G401.6 (cell line): ENCODE results near the gene NPIPA3.
"Not testable (repeated sequence)": the region's sequence is repeated elsewhere in the genome, so short reads cannot be mapped to it uniquely, and the experiment has no call there.

Experiments
- FAIRE-seq: peaks from 2 replicates; lab custom pipeline; 2012; peaks lifted over from hg19 to GRCh38; lab: Jason Lieb, UNC

Gene NPIPA3

DNA sequence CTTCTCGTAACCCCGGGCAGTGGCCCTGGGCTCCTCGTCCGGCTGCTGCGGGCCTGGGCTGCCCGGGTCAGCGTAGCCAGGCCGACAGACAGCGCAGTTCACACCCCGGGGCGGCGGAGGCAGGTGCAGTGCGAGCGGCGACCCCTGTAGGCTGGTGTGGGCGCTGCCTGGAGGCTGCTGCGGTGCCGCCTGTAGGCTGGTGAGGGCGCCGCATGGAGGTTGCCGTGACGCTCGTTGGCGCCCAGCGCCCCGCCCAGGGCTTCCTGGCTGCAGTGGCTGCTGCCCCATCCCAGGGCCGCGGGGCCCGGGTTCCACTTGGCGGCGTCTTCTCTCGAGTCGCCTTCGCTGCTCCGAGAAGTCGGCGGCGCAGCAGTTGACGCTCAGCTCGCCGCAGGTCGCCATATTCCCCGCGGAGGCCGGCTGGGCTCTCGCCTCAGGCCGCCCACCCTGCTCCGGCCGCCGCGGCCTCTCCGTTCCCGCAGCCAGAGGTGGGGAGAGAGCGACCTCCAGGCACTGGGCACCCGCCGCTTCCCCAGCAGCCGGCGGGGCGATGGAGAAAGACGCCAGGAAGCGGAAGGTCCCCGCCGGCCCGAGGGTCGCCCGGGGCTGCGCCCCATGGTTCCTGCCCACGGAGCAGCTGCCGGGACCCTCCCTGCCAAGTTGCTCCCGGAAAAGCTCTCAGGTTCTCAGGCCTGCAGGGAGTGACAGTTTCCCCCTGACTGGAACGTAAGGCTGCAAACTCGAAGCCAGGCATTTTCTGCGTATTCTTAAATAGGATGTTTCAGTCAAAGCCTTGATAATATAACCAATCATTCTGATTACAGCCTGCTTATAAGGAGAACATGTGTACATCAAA, at the start of gene NPIPA3:
Gene NPIPA3, plus strand, starts transcription at position 256 of the 856 bp plus-strand sequence. CDS start 5,533 bp downstream, outside the sequence.
- not testable (repeated sequence) for FAIRE-seq

- no peak for FAIRE-seq
These were observed 45.1 kb upstream of the NPIPA3 start for GRCh38 chr16:14658063-14658462.

DNA sequence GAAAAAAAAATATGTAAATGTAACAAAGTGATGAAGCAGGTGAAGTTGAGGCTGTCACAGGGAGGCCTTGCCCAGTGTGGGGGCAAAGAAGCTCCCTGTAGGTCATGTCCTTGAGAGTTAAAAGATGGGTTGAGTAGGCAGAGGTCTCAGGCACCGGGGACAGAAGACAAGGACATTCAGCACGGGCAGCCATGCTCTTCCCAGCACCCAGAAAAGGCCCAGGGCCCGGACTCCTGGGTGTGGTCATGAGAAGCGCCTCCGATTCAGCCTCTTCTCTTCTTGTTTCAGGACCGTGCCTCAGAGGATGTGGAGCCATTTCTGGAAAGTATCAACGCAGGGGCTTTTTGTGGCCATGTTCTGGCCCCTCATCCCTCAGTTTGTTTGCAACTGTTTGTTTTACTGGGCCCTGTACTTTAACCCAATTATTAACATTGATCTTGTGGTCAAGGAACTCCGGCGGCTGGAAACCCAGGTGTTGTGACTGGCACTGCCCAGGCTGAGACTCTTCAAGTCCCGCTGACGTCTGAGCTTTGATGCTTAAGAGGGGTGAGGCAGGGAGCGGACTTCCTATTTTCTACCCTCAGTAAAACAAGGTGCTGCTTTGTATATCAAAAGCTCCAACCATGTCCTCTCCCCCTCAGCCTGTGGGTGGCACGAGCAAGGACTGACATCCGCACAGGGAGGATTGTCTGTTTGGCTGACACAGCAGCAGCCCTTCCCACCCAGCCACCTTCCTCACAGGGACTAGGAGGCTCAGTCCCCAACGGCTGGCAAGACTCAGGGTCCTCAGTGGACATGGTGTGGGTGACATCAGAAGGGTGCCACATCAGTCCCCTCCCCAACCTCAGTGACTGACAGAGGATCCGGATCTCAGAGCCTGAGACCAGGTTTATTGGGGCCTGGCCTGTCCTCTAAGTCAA, 35.6 kb upstream of the NPIPA3 start:
- FAIRE-seq, result no peak

DNA sequence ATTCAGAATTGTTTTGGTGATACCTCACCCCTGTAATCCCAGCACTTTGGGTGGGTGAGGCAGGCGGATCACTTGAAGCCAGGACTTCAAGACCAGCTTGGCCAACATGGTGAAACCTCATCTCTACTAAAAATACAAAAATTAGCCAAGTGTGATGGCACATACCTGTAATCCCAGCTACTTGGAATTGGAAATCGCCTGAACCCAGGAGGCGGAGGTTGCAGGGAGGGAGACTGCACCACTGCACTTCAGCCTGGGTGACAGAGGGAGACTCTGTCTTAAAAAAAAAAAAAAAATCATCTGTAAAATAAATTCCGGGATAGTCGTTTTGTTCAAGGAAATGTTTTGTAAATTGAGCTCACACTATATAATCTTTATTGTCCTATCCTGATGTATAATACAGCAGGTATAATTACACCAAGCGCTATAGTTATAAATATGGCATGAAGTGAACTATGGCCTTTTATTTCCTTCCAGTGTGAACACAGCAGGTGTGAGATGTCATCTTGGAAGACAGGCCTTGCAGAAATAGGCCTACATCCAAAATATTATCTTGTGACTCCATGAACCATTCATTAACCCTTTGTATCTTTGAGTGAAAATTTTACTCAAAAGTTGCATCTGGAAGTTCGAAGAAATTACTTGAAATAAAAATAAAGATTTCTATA, 34.5 kb upstream of the NPIPA3 start:
- no peak for FAIRE-seq

DNA sequence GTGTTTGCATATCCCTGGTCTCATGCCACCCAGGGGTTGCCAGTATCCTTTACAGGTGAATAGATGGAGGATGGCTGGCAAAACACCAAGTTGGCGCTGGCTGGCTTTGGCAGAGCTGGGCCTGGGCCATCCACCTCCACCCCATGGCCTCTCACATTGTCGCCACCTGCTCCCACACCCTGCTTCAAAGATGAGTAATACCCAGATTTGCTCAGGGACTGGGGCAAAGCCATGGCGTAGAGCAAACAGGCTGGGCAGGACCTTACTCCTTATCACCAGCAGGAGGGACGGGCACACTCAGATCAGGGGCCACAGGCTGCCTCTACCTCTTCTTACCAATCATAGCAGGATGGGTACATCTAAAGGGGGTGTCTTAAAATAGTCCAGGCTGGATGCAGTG, 33.4 kb upstream of the NPIPA3 start:
- FAIRE-seq, result no peak

GRCh38 chr16:14672403-14672971, 30.7 kb upstream of the NPIPA3 start:
- no peak for FAIRE-seq

DNA sequence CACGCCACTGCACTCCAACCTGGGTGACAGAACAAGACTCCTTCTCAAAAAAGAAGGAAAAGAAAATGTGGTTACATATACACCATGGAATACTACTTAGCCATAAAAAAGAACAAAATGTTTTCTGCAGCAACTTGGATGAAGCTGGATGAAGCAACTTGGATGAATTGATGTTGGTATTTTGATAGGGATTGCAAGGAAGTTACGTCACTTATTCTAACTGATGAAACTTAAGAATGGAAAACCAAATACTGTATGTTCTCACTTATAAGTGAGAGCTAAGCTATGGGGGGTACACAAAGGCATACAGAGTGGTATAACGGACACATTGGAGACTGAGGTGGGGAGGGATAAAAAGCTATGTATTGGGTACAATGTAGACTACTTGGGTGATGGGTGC, 26.6 kb upstream of the NPIPA3 start:
- FAIRE-seq, result no peak

- FAIRE-seq, result no peak
These were observed 25.6 kb upstream of the NPIPA3 start for GRCh38 chr16:14677627-14678026.

DNA sequence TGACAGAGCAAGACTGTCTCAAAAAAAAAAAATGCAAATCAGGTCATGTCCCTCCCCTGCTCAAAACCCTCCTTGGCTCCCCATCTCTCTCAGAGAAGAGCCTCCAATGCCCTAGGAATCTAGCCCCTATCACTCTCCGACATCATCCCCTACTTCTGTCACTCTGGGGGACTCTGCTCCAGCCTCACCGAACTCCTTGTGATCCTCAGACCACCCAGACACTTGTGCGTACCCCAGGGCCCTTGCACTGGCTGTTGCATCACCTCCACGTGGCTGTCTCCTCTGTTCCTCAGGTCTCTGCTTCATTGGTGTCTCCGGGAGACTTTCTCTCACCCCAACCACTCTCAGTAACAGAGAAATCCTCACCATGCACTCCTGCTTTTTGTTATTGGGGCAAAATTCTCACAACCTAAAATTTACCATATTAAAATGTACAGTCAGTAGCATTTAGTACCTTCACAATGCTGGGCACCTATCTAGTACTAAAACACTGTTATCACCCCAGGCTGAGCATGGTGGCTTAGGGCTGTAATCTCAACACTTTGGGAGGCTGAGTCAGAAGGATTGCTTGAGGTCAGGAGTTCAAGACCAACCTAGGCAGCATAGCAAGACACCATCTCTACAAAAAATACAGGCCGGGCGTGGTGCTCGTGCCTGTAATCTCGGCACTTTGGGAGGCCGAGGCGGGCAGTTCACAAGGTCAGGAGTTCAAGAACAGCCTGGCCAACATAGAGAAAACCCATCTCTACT, 24.3 kb upstream of the NPIPA3 start:
- no peak for FAIRE-seq

DNA sequence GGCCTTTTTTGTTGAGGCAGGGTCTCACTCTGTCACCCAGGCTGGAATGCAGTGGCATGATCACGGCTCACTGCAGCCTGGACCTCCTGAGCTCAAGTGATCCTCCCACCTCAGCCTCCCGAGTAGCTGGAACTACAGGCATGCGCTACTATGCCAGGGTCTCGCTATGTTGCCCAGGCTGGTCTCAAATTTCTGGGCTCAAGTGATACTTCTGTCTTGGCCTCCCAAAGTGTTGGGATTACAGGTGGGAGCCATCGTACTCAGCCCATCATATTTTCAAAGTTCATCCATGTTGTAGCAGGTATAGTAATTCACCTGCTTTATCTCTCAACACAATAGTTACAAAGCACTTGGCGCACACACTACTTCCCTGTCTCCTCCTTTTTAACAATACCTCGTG, 22.8 kb upstream of the NPIPA3 start:
- FAIRE-seq, result not testable (repeated sequence)

DNA sequence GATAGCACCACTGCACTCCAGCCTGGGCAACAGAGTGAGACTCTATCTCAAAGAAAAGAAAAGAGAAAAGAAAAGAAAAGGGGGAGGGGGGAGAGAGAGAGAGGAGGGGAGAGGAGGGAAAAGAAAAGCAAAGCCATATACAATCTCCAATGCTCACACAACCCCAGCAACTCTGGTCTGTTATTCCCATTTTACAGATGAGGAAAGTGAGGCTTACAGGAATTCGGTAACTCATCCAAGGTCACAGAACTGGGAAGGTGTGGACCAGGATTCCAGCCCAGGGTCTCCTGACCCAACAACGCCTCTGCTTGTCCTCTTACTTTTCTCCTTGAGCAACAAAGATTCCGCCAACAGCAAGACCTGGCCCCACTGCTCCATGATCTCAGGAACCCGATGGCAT, 22.1 kb upstream of the NPIPA3 start:
- no peak for FAIRE-seq

DNA sequence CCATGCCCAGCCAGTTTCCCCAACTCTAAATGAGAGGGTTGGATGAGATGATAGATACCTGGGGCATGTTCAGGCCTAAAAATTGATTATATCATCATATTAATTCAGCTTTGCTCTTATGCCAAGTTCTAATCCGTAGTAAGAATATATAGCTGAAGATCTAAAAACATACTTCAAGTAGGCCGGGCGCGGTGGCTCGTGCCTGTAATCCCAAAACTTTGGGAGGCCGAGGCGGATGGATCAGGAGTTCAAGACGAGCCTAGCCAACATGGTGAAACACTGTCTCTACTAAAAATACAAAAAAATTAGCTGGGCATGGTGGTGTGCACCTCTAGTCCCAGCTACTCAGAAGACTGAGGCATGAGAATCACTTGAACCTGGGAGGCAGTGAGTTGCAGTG, 21.1 kb upstream of the NPIPA3 start:
- FAIRE-seq, result no peak

GRCh38 chr16:14685870-14686793, 17.1 kb upstream of the NPIPA3 start:
- not testable (repeated sequence) for FAIRE-seq

DNA sequence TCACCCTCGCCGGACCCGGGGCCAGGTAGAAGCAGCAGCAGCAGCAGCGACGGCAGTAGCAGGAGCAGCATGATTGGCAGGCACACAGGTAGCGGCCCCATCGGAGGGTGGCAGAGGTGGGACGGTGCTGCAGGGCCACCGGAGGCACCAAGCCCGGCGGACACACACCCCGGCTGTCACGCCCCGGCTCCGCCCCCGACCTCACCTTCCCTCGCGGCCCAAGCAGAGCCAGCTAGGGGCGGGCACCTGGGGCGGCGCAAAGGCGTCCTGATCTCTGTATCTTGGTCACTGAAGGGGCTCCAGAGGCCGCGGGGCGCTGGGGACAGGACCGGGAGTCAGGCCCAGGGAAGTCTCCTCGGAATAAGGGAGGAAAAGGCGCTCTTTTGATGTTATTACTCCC, 9.1 kb upstream of the NPIPA3 start, which contains the start of gene PLA2G10:
Gene PLA2G10, minus strand, starts transcription at position 180 of the 400 bp plus-strand sequence. Its CDS starts 79 bp downstream, at position 101.
- FAIRE-seq, result not testable (repeated sequence)

DNA sequence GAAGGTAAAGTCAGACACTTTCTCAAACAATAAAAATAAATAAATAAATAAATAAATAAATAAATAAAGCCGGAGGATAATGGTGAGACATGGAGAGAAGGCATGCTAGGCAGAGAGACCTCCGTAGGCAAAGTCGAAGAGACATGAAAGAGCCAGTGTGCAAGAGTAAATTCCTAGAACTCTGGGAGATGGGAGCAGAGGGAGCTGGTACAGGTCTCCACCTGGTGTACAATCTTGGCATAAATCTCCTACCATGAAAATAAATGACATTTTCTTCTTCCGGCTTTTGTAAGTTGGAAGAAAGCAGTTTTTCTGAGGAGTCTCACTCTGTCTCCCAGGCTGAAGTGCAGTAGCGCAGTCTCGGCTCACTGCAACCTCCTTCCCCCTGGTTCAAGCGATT, 1.4 kb upstream of the NPIPA3 start:
- FAIRE-seq, result peak; percentile 27

DNA sequence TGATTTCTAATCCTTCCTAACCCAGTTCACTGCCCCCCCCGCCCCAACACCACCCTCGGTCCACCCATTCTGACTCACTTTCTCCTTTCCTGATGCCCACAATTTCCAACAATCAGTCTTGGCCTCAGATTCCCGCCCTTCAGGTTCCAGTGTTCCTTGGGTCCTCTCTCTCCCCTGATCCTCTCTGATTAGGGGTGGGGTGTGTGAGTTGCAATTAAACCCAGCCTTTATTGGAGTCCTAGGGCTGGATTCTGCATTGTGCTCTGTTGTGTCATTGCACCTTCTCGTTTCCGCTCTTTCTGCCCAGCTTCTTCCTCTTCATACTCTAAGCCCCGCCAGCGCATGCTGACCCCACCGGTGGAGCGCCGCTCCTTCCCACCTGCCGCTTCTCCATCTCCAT, 539 bp upstream of the NPIPA3 start:
- FAIRE-seq, result not testable (repeated sequence)

GRCh38 chr16:14733233-14733632, 30.0 kb downstream of the NPIPA3 start:
- not testable (repeated sequence) for FAIRE-seq

- peak; percentile 85 for FAIRE-seq
These were observed 37.7 kb downstream of the NPIPA3 start for GRCh38 chr16:14740832-14741385.

- not testable (repeated sequence) for FAIRE-seq
These were observed 38.6 kb downstream of the NPIPA3 start for GRCh38 chr16:14741794-14742193.
